ENCODE data around the gene LRPPRC.

Gene LRPPRC

DNA sequence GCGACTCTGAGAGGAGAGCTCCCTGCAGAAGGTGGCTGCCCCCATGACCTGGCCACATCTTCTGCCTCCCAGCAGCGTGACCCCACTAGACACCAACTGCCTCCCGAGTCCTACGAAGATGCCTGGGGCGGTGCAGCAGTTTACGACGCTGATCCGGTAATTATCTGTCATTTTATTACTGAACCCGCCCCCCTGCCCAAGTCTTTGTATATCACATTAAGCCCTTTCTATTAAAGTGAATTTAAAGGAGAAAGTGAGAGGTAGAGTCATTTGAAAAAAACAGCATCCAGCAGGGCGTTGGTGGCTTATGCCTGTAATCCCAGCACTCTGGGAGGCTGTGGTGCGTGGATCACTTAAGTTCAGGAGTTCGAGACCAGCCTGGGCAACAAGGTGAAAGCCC, 123.6 kb downstream of the LRPPRC start:
- no peak for DNase-seq (ENCODE audit: low read depth in 1 of 2, low spot score in 1 of 2)

DNA sequence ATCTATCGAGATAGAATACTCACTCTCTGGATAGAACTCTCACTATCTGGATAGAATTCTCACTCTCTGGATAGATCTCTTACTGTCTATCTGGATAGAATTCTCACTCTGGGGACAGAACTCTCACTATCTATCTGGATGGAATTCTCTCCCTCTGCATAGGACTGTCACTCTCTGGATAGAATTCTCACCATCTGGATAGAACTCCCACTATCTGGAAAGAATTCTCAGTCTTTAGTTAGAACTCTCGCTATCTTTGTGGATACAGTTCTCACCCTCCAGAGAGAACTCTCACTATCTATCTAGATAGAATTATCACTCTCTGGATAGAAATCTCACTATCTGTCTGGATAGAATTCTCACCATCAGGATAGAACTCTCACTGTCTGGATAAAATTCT, 140.5 kb downstream of the LRPPRC start:
- DNase-seq (ENCODE audit: low read depth in 1 of 2, low spot score in 1 of 2): no peak

DNA sequence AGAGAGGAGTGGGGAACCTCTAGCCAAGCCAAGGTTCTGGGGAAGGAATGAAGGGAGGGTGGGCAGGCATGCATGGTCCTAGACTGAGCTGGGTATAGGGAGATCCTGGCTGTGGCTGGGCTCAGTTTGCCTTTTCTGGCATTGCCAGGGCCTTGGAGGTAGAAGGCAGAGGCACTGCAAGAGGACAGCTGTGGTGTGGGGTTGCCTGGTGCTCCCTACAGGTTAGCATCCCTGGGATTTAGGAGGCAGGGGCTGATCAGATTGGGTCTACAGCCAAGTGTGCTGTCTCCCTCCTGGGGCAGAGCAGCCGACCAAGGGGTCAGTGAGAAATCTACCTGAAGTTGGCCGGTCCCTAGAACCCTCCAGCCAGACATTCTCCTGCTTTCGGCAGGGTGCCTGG, 141.1 kb downstream of the LRPPRC start:
- DNase-seq (ENCODE audit: low read depth in 1 of 2, low spot score in 1 of 2): no peak

- no peak for DNase-seq (ENCODE audit: low read depth in 1 of 2, low spot score in 1 of 2)
Observed at GRCh38 chr2:43853141-43854081, 142.4 kb downstream of the LRPPRC start.

DNA sequence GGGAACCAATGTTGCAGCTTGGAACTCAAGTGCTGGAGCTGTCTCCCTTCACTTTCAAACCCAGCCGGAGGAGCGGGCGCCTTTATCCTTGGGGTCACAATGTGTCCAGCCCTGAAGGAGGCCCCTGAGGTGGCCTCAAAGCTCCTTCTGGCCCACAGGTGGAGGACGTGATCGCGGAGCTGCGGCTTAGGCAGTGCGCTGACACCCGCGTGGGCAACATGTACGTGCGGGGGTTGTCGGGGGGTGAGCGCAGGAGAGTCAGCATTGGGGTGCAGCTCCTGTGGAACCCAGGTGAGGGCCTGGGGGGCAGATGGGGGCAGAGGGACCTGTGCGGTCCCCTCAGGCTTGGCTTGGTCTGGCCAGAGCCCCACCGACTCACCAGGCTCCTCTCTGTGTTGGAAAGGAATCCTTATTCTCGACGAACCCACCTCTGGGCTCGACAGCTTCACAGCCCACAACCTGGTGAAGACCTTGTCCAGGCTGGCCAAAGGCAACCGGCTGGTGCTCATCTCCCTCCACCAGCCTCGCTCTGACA, 143.5 kb downstream of the LRPPRC start:
- no peak for DNase-seq (ENCODE audit: low read depth in 1 of 2, low spot score in 1 of 2)

DNA sequence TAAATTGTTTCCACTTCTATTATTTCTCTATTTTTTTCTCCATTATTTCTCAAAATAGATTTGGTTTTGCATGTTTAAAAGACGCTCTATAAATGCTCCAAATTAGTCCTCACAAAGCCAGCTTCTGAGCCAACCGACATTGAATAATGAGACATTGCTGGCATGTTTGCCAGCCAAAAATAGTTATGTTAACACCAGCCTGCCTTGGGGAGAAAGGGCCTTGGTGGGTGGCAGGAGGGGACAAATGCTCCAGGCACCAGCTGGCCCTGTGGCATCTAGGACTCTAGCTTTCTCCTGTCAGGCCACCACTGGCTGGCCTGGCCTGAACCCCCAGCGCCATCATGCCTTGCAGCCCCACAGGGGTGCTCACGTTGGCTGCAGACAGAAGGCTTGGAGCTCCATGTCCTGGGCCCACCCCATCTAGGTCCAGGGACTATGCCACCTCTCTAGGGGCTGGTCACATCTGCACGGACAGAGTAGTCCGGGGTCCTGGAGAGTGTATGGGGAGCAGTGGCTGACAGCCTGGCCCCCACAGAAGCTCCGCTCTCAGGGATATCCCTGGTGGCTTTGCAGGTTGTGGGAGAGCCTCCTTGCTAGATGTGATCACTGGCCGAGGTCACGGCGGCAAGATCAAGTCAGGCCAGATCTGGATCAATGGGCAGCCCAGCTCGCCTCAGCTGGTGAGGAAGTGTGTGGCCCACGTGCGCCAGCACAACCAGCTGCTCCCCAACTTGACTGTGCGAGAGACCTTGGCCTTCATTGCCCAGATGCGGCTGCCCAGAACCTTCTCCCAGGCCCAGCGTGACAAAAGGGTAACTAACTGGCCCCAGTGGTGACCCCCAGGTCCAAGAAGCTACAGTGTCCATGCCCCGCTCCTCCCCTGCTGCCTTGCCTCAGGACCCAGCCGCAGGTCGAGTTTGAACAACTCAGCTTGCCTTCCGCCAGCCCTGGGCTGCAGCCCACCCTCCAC, 144.5 kb downstream of the LRPPRC start:
- no peak for DNase-seq (ENCODE audit: low read depth in 1 of 2, low spot score in 1 of 2)

DNA sequence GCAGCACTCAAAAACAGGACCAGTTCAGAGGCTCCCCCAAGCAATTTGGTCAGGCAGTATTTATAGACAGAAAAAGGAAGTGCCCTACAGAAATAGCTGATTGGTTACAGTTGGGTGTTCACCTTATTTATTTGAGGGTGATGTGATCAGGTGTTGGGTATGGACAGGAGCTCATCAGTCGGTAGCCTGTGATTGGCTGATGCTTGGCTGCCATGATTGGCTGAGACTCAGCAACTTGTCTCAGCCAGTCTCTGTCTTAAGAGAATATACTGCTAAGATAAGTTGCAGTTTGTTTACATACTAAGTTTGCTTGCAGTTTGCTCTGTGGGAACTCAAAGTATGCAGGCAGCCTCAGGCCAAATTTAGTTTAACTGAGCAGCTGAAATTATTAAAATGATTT, 147.6 kb downstream of the LRPPRC start:
- no peak for DNase-seq (ENCODE audit: low read depth in 1 of 2, low spot score in 1 of 2)

GRCh38 chr2:43846140-43846793, 149.5 kb downstream of the LRPPRC start:
- DNase-seq (ENCODE audit: low read depth in 1 of 2, low spot score in 1 of 2): no peak

DNA sequence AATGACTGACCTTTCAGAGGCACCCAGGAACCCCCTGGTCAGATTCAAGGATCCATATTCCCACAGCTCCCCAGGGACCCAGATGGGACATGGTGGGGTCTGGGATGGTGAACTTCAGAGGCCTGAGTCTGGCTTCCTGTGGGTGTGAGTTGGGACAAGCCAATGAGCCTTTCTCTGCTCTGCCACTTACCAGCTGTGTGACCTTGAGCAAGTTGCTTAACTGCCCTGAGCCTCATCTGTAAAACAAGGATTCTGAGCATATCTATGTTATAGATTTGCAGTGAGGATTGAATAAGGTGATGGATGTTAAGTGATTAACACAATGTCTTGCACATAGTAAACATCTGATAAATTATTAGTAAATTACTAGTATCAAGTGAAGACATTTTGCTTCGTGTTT, 150.6 kb downstream of the LRPPRC start:
- DNase-seq (ENCODE audit: low read depth in 1 of 2, low spot score in 1 of 2): no peak

- DNase-seq (ENCODE audit: low read depth in 1 of 2, low spot score in 1 of 2): no peak
Observed at GRCh38 chr2:43842866-43843226, 152.9 kb downstream of the LRPPRC start.

DNA sequence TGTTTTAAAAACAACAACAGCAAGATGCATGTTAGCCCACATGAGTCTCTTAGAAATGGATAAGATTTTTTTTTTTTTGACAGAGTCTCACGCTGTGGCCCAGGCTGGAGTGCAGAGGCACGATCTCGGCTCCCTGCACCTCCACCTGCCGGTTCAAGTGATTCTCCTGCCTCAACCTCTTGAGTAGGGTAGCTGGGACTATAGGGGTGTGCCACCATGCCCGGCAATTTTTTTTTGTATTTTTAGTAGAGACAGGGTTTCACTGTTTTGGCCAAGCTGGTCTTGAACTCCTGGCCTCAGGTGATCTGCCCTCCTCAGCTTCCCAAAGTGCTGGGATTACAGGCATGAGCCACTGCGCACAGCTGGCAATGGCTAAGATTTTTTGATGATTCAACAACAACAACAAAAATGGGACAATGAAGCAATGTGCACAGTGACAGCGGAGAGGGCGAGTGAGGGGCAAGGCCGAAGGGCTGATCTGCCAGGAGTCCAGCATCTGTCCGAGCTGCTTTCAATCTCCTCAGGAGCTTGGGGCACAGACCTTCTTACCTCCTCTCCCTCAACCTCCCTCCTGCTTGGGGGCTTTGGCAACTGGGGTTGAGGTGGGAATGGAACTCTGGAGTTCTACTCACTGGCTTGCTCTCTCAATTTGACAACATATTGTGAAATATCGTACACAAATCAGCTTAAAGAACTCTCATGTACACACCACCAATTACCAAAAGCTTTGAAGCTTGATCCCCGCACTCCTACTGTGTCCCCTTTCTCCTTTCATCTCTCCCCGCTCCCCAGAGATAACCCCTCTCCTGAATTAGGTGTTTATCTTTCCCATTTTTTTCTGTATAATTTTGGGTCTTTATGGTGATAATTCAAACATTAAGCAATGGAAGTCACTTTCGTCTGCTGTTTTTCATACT, 153.6 kb downstream of the LRPPRC start:
- DNase-seq (ENCODE audit: low read depth in 1 of 2, low spot score in 1 of 2): no peak

DNA sequence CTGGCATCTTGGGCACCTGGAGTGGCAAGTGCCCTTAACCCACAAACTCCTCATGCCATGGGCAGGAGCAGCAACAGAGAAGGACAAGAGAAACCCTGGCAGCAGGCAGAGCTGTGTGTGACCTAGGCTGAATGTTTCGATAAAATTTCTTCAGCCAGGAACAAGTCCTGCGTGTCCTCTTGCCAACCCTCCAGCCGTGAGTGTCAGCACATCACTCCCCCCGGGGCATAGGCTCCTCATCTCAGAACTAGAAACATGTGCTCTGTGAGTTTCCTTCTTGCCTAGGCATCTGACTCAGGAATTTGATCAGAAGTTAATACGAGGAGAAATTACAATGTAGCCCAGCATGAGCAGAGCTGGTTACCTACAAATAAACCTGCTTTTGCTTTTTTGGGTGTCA, 154.8 kb downstream of the LRPPRC start:
- DNase-seq (ENCODE audit: low read depth in 1 of 2, low spot score in 1 of 2): no peak

DNA sequence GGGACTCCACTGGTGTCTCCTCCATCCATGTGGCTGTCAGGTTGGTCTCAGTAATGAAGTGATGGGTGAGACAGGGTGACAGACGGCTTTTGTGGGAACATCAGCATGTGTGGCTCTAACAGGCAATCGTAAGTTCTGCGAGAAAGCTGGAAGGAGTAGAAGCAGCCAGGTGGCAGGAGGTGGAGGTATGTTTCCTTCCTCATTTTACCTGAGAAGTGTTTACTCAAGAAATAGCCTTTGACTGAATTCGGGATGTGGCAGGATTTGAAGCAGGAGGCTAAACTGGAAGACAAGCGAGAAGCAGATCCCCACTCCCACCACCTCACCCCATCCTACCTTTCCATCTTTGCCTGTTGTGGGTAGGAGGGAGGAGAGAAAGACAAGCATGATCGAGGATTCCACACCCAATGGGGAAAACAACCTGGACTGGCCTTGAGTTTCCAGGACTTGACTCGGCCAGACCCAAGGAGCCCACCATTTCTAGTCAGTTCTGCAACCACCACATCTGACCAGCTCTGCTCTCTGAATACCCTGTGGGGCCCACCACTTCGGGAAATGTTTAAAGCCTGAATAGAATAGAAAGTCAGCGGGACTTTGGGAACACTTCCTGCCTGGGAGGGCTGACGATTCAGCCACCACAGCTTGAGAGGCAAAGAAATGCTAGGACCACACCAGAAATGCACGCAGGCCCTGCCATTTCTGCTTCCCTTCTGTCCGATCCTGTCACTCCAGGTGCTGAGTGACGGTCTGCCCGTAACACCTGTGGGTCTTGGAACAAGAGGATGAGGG, 155.8 kb downstream of the LRPPRC start:
- DNase-seq (ENCODE audit: low read depth in 1 of 2, low spot score in 1 of 2): no peak

DNA sequence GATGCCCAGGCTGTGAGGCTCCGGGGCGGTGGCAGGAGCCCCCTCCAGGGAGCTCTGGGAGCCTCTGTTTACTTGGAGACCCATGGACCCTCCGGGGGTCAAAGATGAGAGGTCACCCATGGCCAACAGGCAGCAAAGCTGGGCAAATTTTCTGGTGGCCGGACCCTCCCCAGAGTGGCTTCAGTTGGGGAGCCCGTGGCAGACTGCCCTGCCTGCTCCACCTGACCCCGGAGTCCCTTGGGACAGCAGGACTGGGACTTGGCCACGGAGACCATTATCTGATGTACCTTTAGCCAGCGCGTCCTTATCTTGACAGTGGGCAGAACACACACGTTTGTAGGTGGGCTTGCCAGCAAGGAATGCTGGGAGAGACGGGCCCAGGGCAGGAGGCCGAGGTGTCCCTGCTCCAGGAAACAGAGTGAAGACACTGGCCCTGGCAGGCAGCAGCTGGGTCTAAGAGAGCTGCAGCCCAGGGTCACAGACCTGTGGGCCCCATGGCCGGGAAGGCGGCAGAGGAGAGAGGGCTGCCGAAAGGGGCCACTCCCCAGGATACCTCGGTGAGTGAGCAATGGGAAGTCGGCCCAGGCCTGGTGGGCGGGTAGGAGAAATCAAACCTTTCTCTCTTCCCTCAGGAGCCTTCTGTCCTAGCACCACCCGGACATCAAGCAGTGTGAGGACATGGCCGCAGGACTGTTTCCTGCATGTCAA, 157.1 kb downstream of the LRPPRC start, which contains the start of the genes ABCG5 and ABCG8:
Gene ABCG5 (minus strand): TSS at position 280 of the 708 bp plus-strand sequence. CDS start 160 bp downstream, at position 120.
Gene ABCG8 (plus strand): TSS at position 412 of the 708 bp plus-strand sequence. CDS start 83 bp downstream, at position 495.
- no peak for DNase-seq (ENCODE audit: low read depth in 1 of 2, low spot score in 1 of 2)

- DNase-seq (ENCODE audit: low read depth in 1 of 2, low spot score in 1 of 2): no peak
Observed at GRCh38 chr2:43837831-43838559, 157.8 kb downstream of the LRPPRC start.

DNA sequence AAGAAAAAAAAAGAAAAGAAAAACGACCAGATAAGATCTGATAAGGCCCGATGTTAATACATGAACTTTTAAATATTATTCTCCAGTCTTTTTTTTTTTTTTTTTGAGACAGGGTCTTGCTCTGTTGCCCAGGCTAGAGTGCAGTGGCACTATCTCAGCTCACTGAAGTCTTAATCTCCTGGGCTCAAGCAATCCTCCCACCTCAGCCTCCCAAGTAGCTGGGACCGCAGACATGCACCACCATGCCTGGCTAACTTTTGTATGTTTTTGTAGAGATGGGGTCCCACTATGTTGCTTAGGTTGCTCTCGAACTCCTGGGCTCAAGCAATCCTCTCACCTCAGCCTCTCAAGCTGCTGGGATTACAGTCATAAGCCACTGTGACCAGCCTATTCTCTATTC, 158.8 kb downstream of the LRPPRC start:
- DNase-seq (ENCODE audit: low read depth in 1 of 2, low spot score in 1 of 2): no peak
